Activated CD4-positive, alpha-beta T cell treated with anti-CD3 and anti-CD28 coated beads for 1 hour (primary cell): ENCODE measurements around the gene KIF26B.
"Not testable (repeated sequence)": the region's sequence is repeated elsewhere in the genome, so short reads cannot be mapped to it uniquely, and the experiment has no call there.

Source experiments
- DNase-seq: peaks from one replicate; pipeline ENCODE4 v3.0.0-alpha.2; 2020

KIF26B gene

DNA sequence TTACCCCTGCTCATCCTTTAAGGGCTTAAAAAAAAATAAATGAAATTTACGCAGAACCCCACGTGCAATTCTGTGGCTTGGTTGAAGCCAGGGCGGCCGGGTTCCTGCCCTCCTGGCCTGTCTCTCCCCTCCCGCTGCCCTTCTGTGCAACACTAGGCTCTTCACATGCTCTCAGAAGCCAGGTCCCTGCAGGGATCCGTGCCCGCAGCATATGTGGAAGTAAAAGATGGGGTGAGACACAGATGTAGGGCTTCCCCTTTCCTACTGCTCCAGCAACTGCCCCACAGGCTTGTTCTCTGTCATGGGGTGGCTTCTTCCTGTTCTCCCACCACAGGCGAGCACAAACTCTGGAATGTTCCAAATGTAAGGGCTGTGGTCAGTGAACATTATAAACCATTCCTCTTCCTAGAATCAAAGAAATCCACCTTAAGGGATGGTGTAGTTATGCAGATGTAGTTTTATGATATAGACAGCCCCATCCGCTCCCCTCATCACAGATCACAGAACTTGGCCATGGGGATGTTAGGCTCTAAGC, 535.4 kb downstream of the KIF26B start:
- no peak for DNase-seq

GRCh38 chr1:245690946-245691541, 536.3 kb downstream of the KIF26B start:
- no peak for DNase-seq

DNA sequence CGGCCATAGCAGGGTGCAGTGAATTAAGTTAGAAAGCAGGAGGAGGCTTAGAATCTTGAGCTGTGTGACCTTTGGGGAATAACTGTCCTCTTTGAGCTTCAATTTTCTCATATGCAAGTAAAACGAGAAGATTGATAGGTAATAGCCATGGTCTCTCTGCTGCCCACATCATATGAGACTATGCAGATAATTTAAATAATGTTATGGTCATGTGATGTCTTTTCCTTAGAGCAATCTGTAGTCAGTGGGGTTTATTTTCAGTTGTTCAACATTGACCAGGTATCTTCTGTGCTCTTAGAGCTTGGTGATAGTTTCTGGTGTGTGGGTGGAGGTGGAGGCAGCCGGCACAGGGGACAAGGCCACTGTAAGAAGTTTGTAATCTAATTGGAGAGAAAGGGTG, 537.1 kb downstream of the KIF26B start:
- no peak for DNase-seq

GRCh38 chr1:245692318-245692717, 537.5 kb downstream of the KIF26B start:
- DNase-seq, result no peak

DNA sequence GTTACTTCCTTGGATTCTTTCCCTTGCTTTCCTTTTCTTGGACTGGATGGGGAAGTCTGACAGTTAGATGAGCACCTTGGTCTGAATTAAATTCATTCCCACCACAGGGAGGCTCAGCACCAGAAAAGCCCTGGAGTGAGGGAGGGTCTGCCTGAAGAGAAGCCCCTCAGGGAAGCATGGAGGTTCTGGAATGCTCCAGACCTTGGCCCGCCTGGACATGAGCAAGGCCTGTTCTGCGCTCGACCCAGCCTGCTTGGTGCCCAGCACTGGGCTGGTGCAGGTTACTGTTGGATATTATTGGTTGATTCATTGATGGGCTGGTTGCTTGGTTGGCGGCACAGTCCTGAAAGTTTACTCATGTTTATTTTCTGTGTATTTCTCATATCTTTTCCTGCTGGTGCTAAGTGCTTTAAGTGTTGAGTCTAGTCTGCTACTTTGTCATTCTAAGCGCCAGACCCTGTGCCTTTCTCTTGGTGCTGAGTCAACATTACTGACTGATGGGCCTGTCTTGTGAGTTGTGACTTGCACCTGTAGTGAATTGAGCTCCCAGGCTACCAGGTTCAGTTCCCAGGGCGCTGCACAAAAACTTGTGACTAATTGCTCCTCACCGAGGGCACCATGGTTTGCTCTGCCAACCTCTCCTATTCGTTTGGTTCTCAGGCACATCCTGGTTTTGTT, 538.5 kb downstream of the KIF26B start:
- DNase-seq, result no peak

GRCh38 chr1:245693941-245694752, 539.4 kb downstream of the KIF26B start:
- no peak for DNase-seq

DNA sequence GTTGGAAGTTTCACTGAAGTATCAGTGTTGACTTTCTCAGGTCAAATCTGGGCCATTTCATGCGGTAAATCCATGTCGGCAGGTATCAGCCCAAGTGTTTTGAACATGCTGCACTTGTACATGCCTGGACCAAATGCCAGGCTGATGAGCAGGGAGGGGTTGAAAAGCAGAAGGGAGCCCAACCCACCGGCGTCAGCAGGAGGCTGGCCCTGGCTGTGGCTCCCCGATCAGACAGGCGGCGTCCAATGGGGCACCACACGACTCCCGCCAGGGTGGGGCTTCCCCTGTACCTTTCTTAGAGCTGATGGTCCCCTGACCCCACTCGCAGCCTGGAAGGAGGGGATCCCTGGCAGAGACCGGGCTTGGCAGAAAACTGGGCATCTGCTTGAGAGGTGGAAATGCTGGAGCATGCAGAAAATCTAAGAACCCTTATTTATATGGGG, 540.0 kb downstream of the KIF26B start:
- no peak for DNase-seq

DNA sequence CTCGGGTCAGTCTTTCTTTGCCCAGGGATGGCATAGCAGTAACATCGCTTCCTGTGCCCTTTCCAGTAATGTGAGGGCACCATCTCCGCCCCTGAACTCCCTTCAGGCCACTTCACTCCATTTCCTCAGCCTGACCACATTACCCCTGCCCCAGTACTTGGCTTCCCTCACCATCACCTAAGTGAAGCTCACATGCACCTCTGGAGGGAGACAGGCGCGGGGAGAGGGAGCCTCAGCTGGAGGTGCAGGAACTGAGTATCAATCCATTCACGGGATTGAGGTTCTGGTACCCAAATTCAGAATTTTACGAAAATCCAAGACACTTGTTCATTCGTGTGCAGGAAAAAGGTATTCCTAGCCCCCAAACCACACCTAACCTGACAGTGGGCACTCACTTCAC, 540.4 kb downstream of the KIF26B start:
- DNase-seq, result no peak

DNA sequence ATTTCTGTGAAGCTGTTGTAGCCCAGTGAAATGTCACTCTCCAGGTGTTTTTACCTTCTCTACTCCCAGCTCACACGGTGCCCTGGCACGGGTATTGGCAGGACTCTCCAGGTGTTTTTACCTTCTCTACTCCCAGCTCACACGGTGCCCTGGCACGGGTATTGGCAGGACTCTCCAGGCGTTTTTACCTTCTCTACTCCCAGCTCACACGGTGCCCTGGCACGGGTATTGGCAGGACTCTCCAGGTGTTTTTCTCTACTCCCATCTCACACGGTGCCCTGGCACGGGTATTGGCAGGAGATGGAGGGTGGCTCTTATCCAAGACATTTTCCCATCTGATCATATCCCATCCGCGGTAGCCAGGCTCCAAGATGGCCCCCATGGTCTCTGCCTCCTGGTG, 540.9 kb downstream of the KIF26B start:
- not testable (repeated sequence) for DNase-seq

- DNase-seq, result no peak
Observed at GRCh38 chr1:245698116-245698515, 543.3 kb downstream of the KIF26B start.

- DNase-seq, result no peak
Observed at GRCh38 chr1:245698860-245699259, 544.1 kb downstream of the KIF26B start.

DNA sequence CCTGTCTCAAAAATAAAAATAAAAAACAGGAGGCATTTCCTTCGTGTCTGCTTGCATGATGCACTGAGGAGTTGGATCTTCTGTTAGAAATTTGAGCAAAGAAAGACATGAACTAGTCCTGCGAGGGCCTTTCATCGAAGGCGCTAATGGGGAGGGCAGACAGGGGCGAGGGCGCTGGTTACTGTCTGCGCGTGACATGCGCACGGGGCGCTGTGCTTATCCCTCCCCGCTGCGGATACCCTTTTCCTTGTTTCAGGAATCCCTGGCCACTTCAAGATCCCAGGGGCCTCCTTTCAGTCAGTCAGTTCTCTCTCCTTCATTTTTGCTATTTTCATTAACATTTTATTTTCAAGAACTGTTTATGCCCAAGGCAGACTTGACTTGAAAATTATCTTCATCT, 545.8 kb downstream of the KIF26B start:
- DNase-seq, result no peak

- no peak for DNase-seq
Observed at GRCh38 chr1:245701631-245702030, 546.8 kb downstream of the KIF26B start.

DNA sequence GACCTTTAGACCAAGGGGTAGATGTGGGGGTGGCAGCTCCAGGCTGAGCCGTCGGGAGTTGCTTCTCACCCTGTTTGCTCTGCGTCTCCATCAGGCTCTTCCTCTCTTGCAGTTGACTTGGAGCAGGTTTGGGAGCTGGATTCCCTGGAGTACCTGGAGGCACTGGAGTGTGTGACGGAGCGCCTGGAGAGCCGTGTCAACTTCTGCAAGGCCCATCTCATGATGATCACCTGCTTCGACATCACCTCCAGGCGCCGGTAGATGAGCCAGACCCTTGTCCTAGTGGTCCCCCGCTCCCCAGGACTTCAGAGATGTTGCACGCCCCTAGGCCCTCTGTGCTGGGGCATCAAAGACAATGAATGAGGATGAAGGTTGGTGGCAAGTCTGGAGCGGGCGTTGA, 547.6 kb downstream of the KIF26B start:
- no peak for DNase-seq

DNA sequence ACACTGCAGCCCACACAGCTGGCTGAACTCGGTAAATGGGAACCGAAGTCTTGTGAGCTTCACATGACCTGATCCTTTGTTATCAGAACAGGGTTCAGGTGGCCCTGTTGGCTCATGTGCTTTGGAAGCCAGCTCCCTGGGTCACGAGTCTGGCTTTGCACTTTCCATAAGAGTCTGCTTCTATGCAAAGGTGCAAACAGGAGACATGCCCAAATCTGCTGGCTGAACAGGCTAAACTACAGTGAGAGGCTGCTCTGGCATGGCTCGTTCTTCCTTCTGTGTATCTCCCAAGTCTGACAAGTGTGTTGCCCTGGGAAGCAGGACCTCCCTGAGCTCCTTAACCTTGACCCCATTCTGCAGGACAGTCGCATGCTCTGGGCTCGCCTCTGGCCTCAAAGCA, 549.6 kb downstream of the KIF26B start:
- no peak for DNase-seq

GRCh38 chr1:245704765-245705164, 550.0 kb downstream of the KIF26B start:
- no peak for DNase-seq

DNA sequence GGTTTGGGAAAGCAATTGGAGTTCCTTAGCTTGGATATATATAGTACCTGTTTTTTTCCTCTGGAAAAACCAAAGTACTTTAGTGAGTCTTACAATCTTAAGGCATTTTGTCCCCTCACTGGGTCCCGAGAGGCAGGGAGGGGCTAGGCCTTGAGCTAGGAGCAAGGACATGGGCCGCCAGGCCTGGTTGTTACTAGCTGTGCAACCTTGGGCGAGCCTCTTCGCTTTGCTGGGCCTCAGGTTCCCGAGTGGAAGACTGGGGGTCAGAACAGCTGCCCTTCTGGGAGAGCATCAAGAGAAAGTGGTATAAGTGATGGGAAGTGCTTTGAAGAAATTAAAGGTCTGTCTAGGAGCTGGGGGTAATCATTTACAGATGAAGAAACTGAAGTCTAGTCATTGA, 553.2 kb downstream of the KIF26B start:
- DNase-seq, result no peak

- no peak for DNase-seq
Observed at GRCh38 chr1:245710961-245711903, 556.4 kb downstream of the KIF26B start.

GRCh38 chr1:245714027-245714426, 559.2 kb downstream of the KIF26B start:
- not testable (repeated sequence) for DNase-seq

DNA sequence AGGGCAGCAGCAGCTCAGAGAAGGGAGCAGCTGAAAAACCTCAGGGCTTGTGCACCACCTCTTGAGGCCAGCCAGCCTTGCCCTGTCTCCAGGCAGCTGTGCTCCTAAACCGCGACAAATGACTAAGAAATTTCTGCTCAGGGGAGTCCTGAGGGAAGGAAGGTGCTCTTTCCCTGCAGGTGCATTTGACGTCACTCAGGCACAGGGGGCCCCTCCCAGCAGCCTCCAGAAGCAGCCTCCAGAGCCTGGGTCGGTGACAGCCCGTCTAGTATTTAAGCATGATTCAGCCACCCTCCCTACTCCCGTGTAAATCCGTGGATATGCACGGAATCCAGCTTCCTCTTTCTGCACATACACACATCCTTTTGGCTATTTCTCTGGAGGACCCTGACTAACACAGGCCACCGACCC, 560.5 kb downstream of the KIF26B start:
- DNase-seq, result no peak

DNA sequence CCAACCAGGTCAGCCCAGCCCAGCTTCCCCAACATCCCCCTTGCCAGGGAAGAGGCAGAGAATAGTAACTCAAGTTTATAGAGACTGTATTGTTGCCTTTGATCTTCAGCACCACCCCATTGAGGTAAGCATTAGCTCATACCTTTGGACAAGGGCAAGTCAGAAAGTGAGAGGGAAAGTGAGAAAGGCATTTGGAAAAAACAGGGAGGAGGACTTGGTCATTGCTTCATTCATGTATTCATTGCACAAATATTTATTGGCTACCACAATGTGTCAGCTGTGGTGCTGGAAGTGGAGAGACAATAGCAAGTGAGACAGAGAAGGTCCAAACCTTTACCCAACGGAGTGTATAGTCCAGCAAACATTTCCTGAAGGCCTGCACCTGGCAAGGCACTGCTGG, 561.2 kb downstream of the KIF26B start:
- DNase-seq, result no peak

- DNase-seq, result no peak
Observed at GRCh38 chr1:245716561-245716960, 561.8 kb downstream of the KIF26B start.

- DNase-seq, result no peak
Observed at GRCh38 chr1:245717611-245718010, 562.8 kb downstream of the KIF26B start.
